HL-60 (cell line): Measurements from ENCODE around the gene E2F2.

Experiments used
- DNase-seq, 2 experiments: peaks; one replicate each; pipeline ENCODE4 v3.0.0-alpha.2; 2010 to 2020; ENCODE audit warnings: low read depth in 1 of 2, low spot score in 1 of 2
- H3K27ac ChIP-seq: fragments of 250-450 bp; sonication (Bioruptor Pico); replicated peaks from 2 replicates; pipeline ENCODE4 v1.5.1; 2020; ENCODE audit warnings: mild to moderate bottlenecking, moderate library complexity
- H3K27me3 ChIP-seq: fragments of 250-450 bp; sonication (Bioruptor Pico); 2 replicates; pipeline ENCODE4 v1.5.1; 2021; ENCODE audit warnings: mild to moderate bottlenecking, moderate library complexity; ENCODE audit not compliant: insufficient read depth, poor library complexity, severe bottlenecking
- H3K4me3 ChIP-seq: replicated peaks from 2 replicates; pipeline ENCODE4 v1.5.1; 2011; ENCODE audit warnings: mild to moderate bottlenecking, control low read depth, low read length; ENCODE audit not compliant: insufficient read depth
- GABPA ChIP-seq: IDR thresholded peaks from 2 replicates; pipeline ENCODE4 v1.6.1; 2012; ENCODE audit warnings: low read depth
- POLR2AphosphoS5 ChIP-seq: IDR thresholded peaks from 2 replicates; pipeline ENCODE4 v1.6.1; 2012; ENCODE audit warnings: low read depth
- SPI1 ChIP-seq: IDR thresholded peaks from 2 replicates; pipeline ENCODE4 v1.6.1; 2012; ENCODE audit warnings: low read depth, mild to moderate bottlenecking, borderline replicate concordance
- TF ChIP-seq, protein P1 (sequence below): IDR thresholded peaks from 2 replicates; pipeline ENCODE4 v1.6.1; 2012; ENCODE audit warnings: low read depth; ENCODE audit not compliant: insufficient replicate concordance
- TF ChIP-seq, protein P2 (sequence below): IDR thresholded peaks from one replicate; pipeline ENCODE4 v1.5.1; 2011; ENCODE audit warnings: low read length, control low read depth, inconsistent platforms; ENCODE audit not compliant: insufficient read depth

The E2F2 gene

DNA sequence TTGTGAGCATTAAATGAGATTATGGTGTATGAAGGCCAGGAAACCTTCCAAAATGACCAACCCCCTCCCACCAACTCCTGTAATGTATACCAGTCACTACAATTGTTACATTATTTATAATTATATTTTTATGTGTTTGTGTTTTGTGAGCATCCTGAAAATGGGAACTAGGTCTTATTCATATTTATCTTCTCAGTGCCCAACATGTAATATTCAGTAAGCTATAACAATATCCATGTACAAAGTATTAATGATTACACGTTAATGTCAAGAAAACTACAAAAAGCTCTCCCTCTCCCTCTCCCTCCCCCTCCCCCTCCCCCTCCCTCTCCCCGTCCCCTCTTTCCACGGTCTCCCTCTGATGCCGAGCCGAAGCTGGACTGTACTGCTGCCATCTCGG lies 28.1 kb downstream of the E2F2 start:
- DNase-seq = no peak
- Histone ChIP-seq H3K4me3 (no peak overlapping the region), H3K27ac (no peak overlapping the region), H3K27me3 (no peaks in the 10 kb centered on the region)
- TF ChIP-seq GABPA (no peak), SPI1 (no peak), POLR2AphosphoS5 (no peak)
- TF ChIP-seq, protein P1, sequence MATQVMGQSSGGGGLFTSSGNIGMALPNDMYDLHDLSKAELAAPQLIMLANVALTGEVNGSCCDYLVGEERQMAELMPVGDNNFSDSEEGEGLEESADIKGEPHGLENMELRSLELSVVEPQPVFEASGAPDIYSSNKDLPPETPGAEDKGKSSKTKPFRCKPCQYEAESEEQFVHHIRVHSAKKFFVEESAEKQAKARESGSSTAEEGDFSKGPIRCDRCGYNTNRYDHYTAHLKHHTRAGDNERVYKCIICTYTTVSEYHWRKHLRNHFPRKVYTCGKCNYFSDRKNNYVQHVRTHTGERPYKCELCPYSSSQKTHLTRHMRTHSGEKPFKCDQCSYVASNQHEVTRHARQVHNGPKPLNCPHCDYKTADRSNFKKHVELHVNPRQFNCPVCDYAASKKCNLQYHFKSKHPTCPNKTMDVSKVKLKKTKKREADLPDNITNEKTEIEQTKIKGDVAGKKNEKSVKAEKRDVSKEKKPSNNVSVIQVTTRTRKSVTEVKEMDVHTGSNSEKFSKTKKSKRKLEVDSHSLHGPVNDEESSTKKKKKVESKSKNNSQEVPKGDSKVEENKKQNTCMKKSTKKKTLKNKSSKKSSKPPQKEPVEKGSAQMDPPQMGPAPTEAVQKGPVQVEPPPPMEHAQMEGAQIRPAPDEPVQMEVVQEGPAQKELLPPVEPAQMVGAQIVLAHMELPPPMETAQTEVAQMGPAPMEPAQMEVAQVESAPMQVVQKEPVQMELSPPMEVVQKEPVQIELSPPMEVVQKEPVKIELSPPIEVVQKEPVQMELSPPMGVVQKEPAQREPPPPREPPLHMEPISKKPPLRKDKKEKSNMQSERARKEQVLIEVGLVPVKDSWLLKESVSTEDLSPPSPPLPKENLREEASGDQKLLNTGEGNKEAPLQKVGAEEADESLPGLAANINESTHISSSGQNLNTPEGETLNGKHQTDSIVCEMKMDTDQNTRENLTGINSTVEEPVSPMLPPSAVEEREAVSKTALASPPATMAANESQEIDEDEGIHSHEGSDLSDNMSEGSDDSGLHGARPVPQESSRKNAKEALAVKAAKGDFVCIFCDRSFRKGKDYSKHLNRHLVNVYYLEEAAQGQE = no peak
- TF ChIP-seq, protein P2, sequence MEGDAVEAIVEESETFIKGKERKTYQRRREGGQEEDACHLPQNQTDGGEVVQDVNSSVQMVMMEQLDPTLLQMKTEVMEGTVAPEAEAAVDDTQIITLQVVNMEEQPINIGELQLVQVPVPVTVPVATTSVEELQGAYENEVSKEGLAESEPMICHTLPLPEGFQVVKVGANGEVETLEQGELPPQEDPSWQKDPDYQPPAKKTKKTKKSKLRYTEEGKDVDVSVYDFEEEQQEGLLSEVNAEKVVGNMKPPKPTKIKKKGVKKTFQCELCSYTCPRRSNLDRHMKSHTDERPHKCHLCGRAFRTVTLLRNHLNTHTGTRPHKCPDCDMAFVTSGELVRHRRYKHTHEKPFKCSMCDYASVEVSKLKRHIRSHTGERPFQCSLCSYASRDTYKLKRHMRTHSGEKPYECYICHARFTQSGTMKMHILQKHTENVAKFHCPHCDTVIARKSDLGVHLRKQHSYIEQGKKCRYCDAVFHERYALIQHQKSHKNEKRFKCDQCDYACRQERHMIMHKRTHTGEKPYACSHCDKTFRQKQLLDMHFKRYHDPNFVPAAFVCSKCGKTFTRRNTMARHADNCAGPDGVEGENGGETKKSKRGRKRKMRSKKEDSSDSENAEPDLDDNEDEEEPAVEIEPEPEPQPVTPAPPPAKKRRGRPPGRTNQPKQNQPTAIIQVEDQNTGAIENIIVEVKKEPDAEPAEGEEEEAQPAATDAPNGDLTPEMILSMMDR = no peak

DNA sequence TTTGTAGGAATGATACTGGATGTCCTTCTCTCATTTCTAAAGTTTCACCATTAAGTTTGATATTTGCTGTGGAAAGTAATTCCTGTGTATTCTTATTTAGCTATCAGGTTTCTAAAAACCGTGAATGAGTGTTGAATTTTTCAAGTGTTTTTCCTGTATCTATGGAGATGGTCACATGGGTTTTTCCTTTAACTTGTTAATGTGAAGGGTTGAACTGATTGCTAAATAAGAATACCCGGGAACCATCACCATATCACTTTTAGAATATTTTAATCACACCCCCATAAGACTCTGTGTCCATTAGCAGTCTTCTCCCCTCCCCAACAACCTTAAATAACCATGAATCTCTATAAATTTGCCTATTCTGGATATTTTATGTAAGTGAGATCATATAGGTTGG lies 30.6 kb downstream of the E2F2 start:
- TF ChIP-seq, protein P2 = no peak
- TF ChIP-seq POLR2AphosphoS5 (no peak), SPI1 (no peak), GABPA (no peak)
- TF ChIP-seq, protein P1 = no peak
- DNase-seq = no peak
- Histone ChIP-seq H3K4me3 (no peak overlapping the region), H3K27ac (no peak overlapping the region), H3K27me3 (no peaks in the 10 kb centered on the region)

DNA sequence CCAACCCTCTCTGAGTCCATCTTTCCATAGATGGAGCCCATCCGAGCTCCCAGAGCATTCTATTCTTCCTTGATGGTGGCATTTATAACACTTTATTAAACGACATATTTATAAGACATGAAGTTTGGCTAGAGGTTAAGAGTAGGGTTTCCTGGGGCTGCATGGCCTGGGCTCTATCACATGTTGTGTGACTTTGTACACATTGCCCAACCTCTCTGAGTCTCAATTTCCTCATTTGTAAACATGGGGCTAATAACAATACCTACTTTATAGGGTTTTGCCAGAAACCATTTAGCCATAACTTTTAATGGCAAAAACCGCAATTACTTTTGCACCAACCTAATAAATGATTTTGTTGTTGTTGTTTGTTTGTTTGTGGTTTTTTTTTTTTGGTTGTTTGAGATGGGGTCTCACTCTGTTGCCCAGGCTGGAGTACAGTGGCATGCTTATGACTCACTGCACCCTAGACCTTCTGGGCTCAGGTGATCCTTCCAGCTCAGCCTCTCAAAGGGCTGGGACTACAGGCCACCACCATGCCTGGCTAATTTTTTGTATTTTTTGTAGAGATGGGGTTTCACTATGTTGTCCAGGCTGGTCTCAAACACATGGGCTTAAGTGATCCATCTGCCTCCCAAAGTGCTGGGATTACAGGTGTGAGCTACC lies 33.1 kb downstream of the E2F2 start:
- Histone ChIP-seq H3K4me3 (no peak overlapping the region), H3K27ac (no peak overlapping the region), H3K27me3 (no peaks in the 10 kb centered on the region)
- DNase-seq = peak in 1 of 2 experiments; percentile 45
- TF ChIP-seq SPI1 = no peak
- TF ChIP-seq GABPA = no peak
- TF ChIP-seq, protein P1 = no peak
